HS-27A (cell line): ENCODE results near the gene CDK14.

Experiments used
- DNase-seq: peaks from one replicate; pipeline ENCODE4 v3.0.0-alpha.2; 2012; ENCODE audit warnings: low read depth, missing footprints

The CDK14 gene

GRCh38 chr7:91093181-91093580 is 497.1 kb downstream of the CDK14 start:
- no peak for DNase-seq

GRCh38 chr7:91098566-91098965 is 502.4 kb downstream of the CDK14 start:
- DNase-seq: no peak

GRCh38 chr7:91103363-91103762 is 507.2 kb downstream of the CDK14 start:
- no peak for DNase-seq

- no peak for DNase-seq
Observed at GRCh38 chr7:91107460-91107859, 511.3 kb downstream of the CDK14 start.

DNA sequence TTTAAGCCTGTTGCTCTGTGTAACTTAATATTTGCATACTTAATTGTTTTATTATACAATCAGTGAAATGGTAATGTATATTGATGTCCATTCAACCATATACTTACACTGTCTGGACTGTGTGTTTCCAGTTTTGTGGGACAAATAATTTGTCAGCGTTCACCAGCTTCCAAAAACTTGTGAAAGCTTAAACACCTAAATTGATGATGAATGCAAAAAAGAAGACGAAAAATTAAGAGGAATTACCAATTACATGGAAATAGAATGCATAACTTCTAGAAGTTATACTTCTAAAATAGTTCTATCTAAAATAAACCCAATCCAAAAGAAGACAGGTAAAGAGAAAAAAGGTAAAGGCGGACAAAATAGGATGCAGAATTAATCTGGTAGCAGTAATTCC is 513.1 kb downstream of the CDK14 start:
- DNase-seq: no peak

- no peak for DNase-seq
Observed at GRCh38 chr7:91112902-91113341, 516.8 kb downstream of the CDK14 start.

- no peak for DNase-seq
Observed at GRCh38 chr7:91114232-91114631, 518.1 kb downstream of the CDK14 start.

- DNase-seq: no peak
Observed at GRCh38 chr7:91126762-91127161, 530.6 kb downstream of the CDK14 start.

DNA sequence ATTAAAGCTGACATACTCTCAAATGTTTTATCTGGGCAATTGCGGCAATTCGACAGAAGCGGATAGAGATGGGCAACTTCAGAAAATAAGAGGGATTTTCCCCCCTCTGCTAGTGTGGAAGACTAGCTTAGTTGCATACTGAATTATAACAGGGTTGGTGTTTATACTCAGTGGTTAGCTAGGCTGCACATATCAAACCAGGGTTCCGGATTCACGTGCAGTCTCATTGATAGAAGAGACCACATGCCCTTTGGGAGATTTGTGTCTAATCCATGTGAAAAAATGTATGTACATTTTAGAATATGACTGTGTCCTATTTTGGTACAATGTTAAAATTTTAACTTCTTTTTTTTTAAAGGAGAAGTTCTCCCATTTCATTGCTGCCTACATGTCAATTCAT is 531.2 kb downstream of the CDK14 start:
- no peak for DNase-seq

GRCh38 chr7:91127959-91128358 is 531.8 kb downstream of the CDK14 start:
- DNase-seq: no peak

DNA sequence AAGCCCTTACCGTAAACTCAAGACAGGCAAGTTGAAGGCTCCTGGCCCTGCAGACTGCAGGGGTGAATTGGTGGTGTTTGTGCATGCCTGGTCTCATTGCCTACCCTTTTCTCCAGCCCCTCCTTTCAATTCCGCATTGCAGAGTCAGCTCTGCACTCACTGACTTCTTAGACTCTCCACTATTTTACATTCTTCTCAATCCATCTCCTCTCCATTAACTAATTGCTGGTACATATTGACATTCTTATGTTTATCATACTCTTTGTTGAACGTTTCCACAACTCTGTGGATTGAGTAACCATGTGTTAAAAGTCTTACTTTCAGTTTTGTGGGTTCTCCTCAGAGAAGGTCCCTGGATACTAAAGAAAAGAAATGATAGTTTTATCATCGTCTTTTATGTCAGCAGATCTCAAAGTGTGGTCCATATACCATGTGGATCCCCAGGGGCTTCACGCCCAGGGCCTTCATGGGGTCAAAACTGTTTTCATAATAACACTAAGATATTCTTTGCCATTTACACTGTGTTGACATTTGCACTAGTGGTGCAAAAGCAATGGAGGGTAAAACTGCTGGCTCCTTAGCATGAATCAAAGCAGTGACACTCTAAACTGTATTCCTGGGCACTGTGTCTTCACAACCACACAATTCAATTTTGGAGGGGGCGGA is 532.7 kb downstream of the CDK14 start:
- no peak for DNase-seq

DNA sequence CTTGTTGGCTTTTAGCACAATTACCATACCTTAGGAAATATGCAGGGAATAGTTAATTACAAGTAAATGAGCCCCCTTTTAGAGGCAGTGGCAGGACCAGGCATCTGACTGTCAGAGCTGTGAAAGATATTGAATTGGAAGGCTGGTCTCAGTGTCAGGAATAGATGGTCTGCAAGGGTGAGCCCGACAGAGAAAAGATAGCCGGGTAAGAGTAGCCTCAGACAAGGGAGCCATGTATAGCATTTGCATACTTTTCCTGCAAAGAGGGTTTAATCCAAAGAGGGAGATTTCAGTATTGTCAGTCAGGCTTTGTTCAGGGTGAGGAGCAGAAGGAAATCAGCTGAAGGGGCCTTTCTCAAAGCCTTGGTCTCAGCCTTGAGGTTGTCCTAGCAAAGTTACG is 539.2 kb downstream of the CDK14 start:
- DNase-seq: no peak

DNA sequence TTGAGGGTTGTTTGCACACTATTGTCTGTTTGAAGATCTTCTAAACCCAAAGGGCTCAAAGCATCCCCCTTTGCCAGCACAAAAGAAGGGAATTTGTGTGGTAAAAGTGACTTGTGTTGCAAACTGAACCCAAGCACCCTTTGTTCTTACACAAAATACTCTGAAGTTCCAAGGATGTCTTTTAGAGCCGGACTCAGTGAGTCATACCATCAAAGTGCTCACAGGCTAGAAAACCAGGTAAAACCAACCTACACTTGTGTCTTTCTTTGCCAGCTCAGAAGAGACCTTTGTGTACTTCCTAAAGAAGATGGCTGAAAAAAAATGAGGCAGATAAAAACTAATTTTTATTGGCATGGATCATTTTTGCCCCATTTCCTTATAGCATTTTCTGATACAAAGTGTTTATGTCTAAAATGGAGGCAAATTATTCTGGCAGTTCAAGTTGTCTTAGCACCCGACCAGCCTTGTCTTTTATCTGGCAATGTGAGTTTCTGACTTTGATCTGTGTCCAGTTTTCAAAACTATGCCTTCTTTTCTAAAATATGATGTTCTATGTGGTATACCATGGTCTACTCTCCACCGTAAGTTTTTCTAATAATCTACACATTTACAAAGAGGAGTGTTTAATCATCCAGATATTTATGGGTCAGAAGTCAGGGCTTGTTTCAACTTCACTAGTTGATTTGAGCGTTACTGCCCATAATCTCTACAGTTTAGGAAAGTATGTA is 539.7 kb downstream of the CDK14 start:
- DNase-seq: no peak

DNA sequence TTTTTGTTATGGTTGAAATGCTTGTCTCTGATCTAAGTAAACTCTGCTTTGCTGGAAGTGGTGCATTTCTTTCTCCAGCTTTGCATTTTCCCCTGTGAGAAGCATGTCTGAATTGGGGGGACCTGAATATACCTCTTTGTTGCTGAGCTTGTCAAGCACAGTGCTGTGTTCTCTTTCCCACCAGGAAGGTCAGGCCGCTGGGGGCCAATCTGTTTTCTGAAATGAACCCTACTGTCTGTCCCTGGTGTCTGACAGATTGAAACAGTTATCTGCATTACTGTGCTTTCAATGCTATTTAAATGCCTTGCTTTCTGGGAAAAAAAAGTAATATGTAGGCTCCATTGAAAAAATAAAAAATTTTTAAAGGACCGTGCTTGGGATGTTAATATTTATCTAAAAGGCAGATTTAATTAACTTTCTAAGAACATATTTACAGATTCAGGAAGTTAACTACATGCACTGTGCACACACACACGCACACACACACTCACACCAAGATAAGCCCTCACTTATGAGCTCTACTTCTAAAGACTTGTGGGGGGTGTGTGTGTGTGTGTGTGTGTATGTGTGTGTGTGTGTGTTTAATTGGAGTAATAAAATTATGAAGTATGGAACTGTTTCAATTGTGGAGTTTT is 541.1 kb downstream of the CDK14 start:
- no peak for DNase-seq

- DNase-seq: no peak
Observed at GRCh38 chr7:91137788-91138368, 541.8 kb downstream of the CDK14 start.

DNA sequence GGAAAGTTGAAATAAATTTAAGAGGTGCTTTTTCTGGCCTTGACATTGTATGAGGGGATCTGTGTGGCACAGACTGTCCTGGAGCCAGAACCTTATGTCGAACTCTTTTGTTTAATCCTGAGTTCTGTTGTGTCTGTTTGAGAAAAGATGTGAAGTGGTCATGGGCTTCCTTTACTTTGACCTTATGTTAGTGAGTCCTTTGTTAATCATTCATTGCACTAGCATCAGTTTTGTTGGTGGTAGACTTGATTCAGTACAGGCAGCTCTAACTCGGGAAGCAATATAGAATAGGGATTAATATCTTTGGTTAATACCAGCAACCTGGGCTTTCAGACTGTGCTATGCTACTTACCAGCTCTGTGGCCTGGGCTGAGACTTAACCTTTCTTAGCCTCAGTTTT is 544.2 kb downstream of the CDK14 start:
- no peak for DNase-seq

DNA sequence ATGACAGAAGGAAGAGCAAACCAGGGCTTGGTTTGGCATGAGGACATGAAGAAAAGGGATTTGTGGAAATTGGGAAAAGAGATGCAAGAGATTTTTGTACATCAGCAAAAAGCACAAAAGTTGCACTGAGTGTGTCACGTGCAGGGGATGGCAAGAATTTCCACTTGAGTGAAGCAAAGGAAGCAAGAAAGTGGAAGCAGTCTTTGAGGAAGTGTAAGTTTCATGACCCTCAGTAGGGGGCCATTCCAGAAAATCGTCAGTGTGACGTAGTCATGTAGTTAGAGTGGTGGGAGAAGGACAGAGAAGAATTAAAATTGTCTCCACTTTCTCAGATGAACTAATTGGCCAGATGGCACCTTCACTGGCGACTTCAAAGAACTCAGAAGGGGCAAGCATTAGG is 544.9 kb downstream of the CDK14 start:
- DNase-seq: no peak

DNA sequence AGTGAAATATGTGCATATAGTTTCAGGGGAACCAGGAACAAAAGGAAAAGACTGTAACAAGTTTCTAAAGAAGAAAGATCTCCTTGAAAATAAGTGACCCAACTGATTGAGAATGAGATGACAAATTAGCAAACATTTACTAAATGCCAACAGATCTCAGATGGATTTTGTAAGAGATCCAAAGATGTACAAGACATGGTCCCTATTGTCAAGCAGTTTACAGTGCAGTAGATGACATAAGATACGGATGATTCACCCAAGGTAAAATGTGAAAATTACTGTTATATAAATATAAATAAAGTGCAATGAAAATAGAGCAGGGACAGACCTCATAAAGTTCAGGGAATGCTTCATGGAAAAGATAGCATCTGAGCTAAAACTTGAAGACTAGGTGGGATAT is 546.6 kb downstream of the CDK14 start:
- no peak for DNase-seq

DNA sequence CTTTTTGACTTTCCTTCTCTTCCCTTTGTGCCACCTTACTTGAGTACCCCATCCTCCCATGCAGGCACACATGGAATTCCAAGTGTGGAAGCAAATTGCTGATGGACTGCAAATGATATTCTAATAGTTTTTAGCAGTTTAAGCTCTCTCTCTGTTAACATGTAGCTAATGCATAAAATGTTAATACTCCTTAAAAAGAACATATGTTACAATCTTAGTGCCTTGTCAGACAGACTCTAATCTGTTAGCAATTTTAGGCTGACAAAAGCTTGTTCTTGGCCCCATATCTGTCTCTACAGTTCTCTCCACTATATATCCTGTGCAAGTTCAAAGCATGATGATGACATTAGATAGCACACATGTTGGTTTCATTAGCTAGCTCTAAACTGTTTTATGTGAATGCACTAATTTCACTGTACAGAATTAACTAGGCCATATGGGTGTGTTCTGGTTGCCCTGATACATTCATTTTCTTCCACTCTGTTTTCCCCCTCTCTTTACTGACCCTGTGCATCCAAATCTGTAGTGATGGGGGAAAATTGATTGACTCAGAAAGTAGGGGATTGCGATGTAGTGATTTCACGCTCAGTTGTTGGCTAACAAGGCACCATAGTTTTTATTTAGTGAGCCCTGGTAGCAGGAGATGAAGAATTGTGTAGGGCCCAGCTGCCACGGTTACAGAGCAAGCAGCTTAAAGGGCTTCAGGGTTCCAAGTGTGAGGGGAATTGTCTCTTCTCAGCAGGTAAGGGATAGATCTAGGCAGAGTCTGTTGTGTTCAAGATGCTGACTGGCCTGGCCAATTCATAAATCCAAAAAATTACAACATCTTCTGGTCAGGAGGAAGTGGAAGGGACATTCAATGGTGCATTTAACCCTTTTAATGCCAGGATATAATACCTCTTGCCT is 553.5 kb downstream of the CDK14 start:
- no peak for DNase-seq

DNA sequence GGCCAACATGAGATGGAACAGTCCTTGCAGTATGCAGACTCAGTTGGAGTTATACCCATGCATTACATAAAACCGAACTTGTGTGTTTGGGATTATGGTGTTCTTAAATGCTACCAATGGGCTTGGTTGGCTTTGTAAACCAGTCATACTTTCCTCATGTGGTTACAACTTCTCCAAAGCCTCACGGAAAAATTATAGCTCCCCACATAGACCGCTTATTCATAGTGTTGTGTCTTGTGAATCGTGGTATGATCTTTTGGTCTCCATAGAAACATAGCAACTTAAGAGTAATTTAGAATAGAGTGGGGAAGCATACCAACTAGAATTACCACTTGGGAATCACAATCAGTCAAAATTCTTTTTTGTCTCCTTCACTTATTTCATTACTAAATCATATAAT is 555.8 kb downstream of the CDK14 start:
- no peak for DNase-seq

DNA sequence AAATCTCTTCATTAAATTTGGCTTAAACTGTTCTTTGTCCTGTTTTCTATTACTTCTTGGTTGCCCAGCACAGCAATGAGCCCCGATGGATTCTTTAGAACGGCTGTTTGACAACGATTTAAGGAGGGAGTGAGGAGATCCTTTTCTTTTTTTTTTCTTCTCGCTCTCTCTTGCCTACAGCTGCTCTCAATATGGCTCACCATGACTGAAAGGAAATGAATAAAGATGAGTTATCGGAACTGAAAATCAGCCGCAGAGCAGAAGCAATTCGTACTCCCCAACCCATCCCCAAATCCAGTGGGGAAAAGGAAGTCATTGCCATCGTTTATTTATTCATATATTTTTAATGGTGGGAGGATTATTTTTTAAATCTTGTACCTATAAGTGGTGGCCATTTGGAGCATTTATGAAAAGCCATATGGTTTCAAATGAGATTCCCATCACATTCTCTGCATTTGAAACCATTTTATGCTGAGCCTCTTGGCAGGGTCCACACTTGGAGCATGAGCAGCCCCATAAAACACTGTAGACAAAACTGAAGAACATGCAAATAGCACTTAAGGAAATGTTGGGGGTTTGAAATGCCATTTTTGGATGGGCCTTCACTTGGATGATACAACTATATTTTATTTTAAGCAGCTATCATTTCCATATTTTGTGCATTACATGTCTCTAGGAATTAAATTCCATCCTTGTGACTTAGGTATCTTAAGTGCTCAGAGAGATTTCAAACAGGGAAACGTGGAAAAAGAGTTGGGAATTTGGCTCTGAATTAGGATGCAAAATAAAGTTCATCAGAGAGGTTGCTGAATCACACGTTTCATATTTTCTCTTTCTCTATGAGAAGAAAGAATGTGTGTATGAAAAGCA is 560.4 kb downstream of the CDK14 start:
- DNase-seq: no peak
